ENCODE measurements around the gene OR52N5.

DNA sequence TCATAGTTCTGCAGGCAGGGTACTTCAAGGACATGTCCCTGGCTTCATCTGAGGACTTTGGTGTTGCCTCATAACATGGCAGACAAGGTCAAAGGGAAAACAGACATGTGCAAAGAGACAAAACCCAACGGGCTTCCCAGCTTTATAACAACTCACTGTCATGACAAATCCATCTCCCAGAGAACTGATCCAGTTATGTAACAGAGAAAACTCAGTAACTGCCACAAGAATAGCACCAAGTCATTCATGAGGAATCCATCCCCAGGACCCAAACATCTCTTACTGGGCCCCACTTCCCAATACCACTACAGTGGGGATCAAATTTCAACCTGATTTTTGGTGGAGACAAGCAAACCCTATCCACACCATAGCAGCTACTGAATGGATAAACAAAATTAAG, 16.1 kb downstream of the OR52N5 start:
- TF ChIP-seq, protein P1, sequence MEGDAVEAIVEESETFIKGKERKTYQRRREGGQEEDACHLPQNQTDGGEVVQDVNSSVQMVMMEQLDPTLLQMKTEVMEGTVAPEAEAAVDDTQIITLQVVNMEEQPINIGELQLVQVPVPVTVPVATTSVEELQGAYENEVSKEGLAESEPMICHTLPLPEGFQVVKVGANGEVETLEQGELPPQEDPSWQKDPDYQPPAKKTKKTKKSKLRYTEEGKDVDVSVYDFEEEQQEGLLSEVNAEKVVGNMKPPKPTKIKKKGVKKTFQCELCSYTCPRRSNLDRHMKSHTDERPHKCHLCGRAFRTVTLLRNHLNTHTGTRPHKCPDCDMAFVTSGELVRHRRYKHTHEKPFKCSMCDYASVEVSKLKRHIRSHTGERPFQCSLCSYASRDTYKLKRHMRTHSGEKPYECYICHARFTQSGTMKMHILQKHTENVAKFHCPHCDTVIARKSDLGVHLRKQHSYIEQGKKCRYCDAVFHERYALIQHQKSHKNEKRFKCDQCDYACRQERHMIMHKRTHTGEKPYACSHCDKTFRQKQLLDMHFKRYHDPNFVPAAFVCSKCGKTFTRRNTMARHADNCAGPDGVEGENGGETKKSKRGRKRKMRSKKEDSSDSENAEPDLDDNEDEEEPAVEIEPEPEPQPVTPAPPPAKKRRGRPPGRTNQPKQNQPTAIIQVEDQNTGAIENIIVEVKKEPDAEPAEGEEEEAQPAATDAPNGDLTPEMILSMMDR (IDR thresholded peaks at IDR 0.05; ENCODE audit: low read length) = no peak
- no peak for TF ChIP-seq EZH2 (optimal IDR thresholded peaks at IDR 0.05; ENCODE audit: low read depth, low read length)
- TF ChIP-seq EZH2phosphoT487 (IDR thresholded peaks at IDR 0.05; ENCODE audit: low read length) = no peak

Measured in MM.1S (cell line).